Measurements from ENCODE around the gene TMEM41B.

- TF ChIP-seq CTCF (conservative IDR thresholded peaks at IDR 0.05; ENCODE audit: low read depth, low read length) (no peak), EZH2 (IDR thresholded peaks at IDR 0.05; ENCODE audit: borderline replicate concordance, low read depth, low read length, poor library complexity, severe bottlenecking) (no peak)
These were observed 48.0 kb upstream of the TMEM41B start for GRCh38 chr11:9362393-9362863.
